ENCODE results near the gene PTX4. TPM values are rescaled to one million over a fixed set of nuclear protein-coding genes. Genes with fewer than 3 reads are reported as not detected.

Gene PTX4
- total and polyA plus RNA-seq, 2 experiments from 2014 or later = not detected

GRCh38 chr16:1470481-1471251, 18.1 kb downstream of the PTX4 start:
- peaks cover 10% of the 10 kb centered on the region for H3K27me3 Mint-ChIP-seq (ENCODE audit: insufficient read depth, low read depth, poor library complexity)
- peaks cover 30% of the 10 kb centered on the region for H4K20me1 ChIP-seq (replicated peaks; ENCODE audit: insufficient read depth)
- no peaks in the 10 kb centered on the region for H3K36me3 ChIP-seq (ENCODE audit: insufficient read depth)
- no peak overlapping the region for H3K4me3 Mint-ChIP-seq
- no peaks in the 10 kb centered on the region for H3F3A ChIP-seq (replicated peaks; ENCODE audit: low read depth)
- no peak overlapping the region for H3K27ac ChIP-seq (ENCODE audit: low read depth)
- H3K9me3 Mint-ChIP-seq = peaks cover 4% of the 10 kb centered on the region; the same call in 2 of the 3 replicates
- H3K9me2 ChIP-seq (ENCODE audit: insufficient read depth) = no peaks in the 10 kb centered on the region
- no peak overlapping the region for H2AFZ ChIP-seq
- H3K4me1 ChIP-seq (ENCODE audit: insufficient read depth) = peaks cover 3% of the 10 kb centered on the region; the same call in 1 of the 2 replicates
- peaks cover 75% of the 10 kb centered on the region for H3K79me2 ChIP-seq (replicated peaks; ENCODE audit: insufficient read depth)
- ATAC-seq (no peak), DNase-seq (ENCODE audit: low spot score) (no peak)
- TF ChIP-seq ZNF114 (CRISPR knock-in tag; IDR thresholded peaks at IDR 0.05) (no peak), CREB1 (CRISPR knock-in tag; IDR thresholded peaks at IDR 0.05; ENCODE audit: low read depth) (no peak), ETS1 (IDR thresholded peaks at IDR 0.05) (no peak), JUNB (IDR thresholded peaks at IDR 0.05; ENCODE audit: unreplicated experiment) (no peak), ZNF462 (CRISPR knock-in tag; IDR thresholded peaks at IDR 0.05) (no peak), ZNF331 (CRISPR knock-in tag; IDR thresholded peaks at IDR 0.05; ENCODE audit: low read depth) (no peak), STAT1 (IDR thresholded peaks at IDR 0.05; ENCODE audit: unreplicated experiment) (no peak), POLR2AphosphoS5 (IDR thresholded peaks at IDR 0.05; ENCODE audit: low read depth) (no peak)
- H3K36me3 Mint-ChIP-seq (ENCODE audit: low read depth) = peaks cover 3% of the 10 kb centered on the region
- H3K27me3 ChIP-seq (ENCODE audit: insufficient read depth) = no peaks in the 10 kb centered on the region
- no peak overlapping the region for H3K4me3 ChIP-seq
- peaks cover 11% of the 10 kb centered on the region for H3K4me1 Mint-ChIP-seq
- H3K27ac Mint-ChIP-seq = no peak overlapping the region
- no peak overlapping the region for H3K4me2 ChIP-seq
